Prostate gland (tissue), 2 donors: ENCODE data around the gene CELF4. TPM values are rescaled to one million over a fixed set of nuclear protein-coding genes. Genes with fewer than 3 reads are reported as not detected.
A peak's percentile ranks its signal among the peaks of the same experiment; 100 is the strongest.

Source experiments
- DNase-seq: peaks from one replicate; pipeline ENCODE4 v3.0.0-alpha.2; 2019; ENCODE audit warnings: low spot score
- H3K27ac ChIP-seq, 2 donors: fragments of 200-600 bp; sonication (generic); 2 replicates each; pipeline ENCODE4 v1.5.1; 2017 to 2019
- H3K27me3 ChIP-seq: fragments of 200-600 bp; sonication (generic); replicated peaks from 2 replicates; pipeline ENCODE4 v1.5.1; 2019; ENCODE audit not compliant: insufficient read depth
- H3K36me3 ChIP-seq, 2 donors: fragments of 200-600 bp; sonication (generic); 1 replicate in 1 of 2; 2 replicates in 1 of 2; pipeline versions ENCODE4 v1.5.1 to v1.8.1; 2017 to 2019
- H3K4me1 ChIP-seq: fragments of 200-600 bp; sonication (generic); replicated peaks from 2 replicates; pipeline ENCODE4 v1.5.1; 2019
- H3K4me3 ChIP-seq, 2 donors: fragments of 200-600 bp; sonication (generic); 2 replicates each; pipeline ENCODE4 v1.5.1; 2017 to 2019
- H3K9me3 ChIP-seq: fragments of 200-600 bp; sonication (generic); 2 replicates; pipeline ENCODE4 v1.5.1; 2017
- POLR2A ChIP-seq: fragments of 450-650 bp; IDR thresholded peaks from one replicate; pipeline ENCODE4 v1.6.1; 2016; ENCODE audit warnings: antibody characterized with exemption, mild to moderate bottlenecking
- POLR2AphosphoS5 ChIP-seq: sonication (generic); formaldehyde crosslinking; IDR thresholded peaks from one replicate; pipeline ENCODE4 v1.6.1; 2017; ENCODE audit warnings: antibody characterized with exemption
- WGBS: methylation state at CpG from one replicate; pipeline ENCODE4 v1.1.5; 2018; 5-methylcytosine and 5-hydroxymethylcytosine counted together
- intact Hi-C: fragments of 100-400 bp; cut with DNase I; formaldehyde crosslinking; loops from one replicate; pipeline ENCODE4 v1.14.2; 2022
- total RNA-seq, 2 donors: library from RNA; depleted of rRNA; stranded (reverse); fragments of >200 nt; gene quantifications; one replicate each; pipeline ENCODE4 v1.1.0, GENCODE V29; 2016
- TF ChIP-seq, protein P1 (sequence below), 4 experiments: fragments of 200-600 bp in 2 of 4; fragments of 450-650 bp in 2 of 4; sonication (generic) in 2 of 4; IDR thresholded peaks; 1 replicate in 3 of 4; 2 replicates in 1 of 4; pipeline ENCODE4 v1.5.1; 2016 to 2019; ENCODE audit warnings: antibody characterized with exemption in 4 of 4, mild to moderate bottlenecking in 2 of 4, moderate library complexity in 2 of 4

The CELF4 gene
- total RNA-seq, 2 donors from 2014 or later: 7.8 to 8.5 TPM

DNA sequence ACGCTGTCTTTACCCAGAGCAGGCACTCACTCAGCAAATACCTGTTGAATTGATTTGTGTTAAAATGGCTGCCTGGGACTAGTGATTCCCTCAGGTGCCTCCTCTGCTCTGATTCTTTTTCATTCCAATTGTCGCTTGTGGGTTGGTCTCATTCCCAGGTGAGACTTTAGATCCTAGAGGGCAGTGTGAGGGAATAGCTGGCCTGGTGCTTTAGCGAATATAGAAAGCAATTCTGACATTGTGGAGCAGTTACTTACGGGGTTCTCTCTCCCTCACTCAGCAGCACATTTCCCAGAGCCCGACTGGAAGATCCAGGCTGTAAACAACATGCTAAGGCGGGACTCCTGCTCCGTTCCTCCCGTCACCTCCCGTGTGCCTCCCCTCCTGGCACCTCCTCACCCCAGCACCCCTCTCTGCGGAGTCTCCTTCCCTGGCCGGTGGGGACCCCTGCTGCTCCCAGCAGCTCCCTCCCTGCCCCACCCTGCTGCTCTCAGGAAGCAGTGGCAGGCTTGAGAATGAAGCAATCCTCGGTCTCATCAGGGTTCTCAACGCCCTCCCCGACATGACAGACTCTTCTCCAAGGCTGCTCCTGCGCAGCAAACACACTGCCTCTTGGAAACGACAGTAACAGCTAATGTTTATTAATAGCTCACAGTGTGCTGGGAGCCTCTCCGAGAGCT is 26.9 kb downstream of the CELF4 start:
- Histone ChIP-seq H3K4me3 (no peak overlapping the region), H3K9me3 (no peaks in the 10 kb centered on the region), H3K36me3 (no peaks in the 10 kb centered on the region), H3K27ac (no peak overlapping the region), H3K4me1 (no peaks in the 10 kb centered on the region), H3K27me3 (peaks cover 3% of the 10 kb centered on the region)
- DNase-seq: no peak
- WGBS: 22% methylated on average over 17 of the region's 17 CpGs
- no peak for TF ChIP-seq POLR2A
- TF ChIP-seq, protein P1, sequence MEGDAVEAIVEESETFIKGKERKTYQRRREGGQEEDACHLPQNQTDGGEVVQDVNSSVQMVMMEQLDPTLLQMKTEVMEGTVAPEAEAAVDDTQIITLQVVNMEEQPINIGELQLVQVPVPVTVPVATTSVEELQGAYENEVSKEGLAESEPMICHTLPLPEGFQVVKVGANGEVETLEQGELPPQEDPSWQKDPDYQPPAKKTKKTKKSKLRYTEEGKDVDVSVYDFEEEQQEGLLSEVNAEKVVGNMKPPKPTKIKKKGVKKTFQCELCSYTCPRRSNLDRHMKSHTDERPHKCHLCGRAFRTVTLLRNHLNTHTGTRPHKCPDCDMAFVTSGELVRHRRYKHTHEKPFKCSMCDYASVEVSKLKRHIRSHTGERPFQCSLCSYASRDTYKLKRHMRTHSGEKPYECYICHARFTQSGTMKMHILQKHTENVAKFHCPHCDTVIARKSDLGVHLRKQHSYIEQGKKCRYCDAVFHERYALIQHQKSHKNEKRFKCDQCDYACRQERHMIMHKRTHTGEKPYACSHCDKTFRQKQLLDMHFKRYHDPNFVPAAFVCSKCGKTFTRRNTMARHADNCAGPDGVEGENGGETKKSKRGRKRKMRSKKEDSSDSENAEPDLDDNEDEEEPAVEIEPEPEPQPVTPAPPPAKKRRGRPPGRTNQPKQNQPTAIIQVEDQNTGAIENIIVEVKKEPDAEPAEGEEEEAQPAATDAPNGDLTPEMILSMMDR (IDR thresholded peaks at IDR 0.05): no peak
- no peak for TF ChIP-seq POLR2AphosphoS5
- intact Hi-C loops: loop anchor here (5.0 to 10.0 kb wide), 3 partner anchors 94 to 196 kb away; no protein-coding TSS in a partner anchor

DNA sequence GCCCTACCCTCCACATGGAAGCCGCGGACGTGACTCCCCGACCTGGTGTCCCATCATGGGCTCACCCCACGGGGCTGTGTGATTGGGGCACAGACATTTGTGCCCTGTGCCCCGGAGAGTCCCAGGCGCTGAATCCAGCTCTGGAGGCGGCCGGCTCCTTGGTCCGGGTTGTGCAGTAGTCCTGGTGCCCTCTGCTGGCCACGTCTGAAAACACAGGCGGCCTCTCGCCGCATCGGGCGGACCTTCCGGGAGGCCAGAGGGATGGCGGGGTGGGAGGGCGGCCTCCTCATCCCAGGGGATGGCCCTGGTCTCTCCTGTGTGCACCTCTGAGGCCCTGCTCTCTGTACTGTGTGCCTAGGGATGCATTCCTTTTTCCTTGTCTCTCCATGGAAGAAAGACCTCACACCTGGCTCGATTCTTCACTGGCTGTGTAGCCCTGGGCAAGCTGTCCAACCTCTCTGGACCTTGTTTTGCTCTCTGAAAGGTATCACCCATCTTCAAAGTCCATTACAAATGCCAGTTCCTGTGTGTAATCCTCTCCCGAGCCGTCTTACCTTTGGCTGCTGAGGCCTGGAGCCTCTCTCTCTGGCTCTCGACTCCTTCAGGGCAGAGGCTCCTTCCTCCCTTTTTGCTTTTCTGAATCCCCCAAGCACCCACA is 27.6 kb downstream of the CELF4 start:
- Histone ChIP-seq H3K4me3 (no peak overlapping the region), H3K27ac (no peak overlapping the region), H3K4me1 (no peaks in the 10 kb centered on the region), H3K27me3 (peaks cover 3% of the 10 kb centered on the region), H3K9me3 (no peaks in the 10 kb centered on the region), H3K36me3 (no peaks in the 10 kb centered on the region)
- peak; percentile 68 for DNase-seq
- intact Hi-C loops: loop anchor here (5.0 to 10.0 kb wide), 3 partner anchors 93 to 196 kb away; no protein-coding TSS in a partner anchor
- WGBS: 17% methylated on average over 23 of the region's 23 CpGs
- TF ChIP-seq, protein P1 (IDR thresholded peaks at IDR 0.05): peak; percentile 68 to 82 (median 70)
- no peak for TF ChIP-seq POLR2AphosphoS5

DNA sequence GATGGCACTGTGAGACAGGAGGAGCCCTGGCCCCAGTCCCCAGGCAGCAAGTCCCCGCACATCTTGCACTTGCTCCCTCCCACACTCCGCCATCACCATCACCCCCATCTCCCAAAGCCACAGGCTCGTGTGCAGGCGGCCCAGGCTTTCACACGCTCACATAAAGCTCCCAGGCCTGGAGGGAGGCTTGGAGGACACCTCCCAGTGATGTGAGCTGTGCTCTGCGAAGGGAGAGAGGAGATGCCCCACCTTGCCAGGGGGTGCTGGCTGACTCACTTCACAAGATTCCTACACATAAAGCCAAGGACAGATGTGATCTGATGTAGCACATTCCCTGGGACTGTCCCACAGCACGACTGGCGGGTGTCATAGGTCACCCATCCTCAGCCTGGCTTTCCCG is 28.9 kb downstream of the CELF4 start:
- WGBS: 81% methylated on average over 9 of the region's 9 CpGs
- TF ChIP-seq, protein P1 (IDR thresholded peaks at IDR 0.05): no peak
- TF ChIP-seq POLR2AphosphoS5: no peak
- TF ChIP-seq POLR2A: no peak
- no peak overlapping the region for H3K27ac ChIP-seq
- H3K4me1 ChIP-seq: no peaks in the 10 kb centered on the region
- H3K36me3 ChIP-seq: no peaks in the 10 kb centered on the region
- intact Hi-C loops: loop anchor here (5.0 to 10.0 kb wide), 3 partner anchors 92 to 194 kb away; no protein-coding TSS in a partner anchor
- no peak for DNase-seq
- H3K4me3 ChIP-seq: no peak overlapping the region
- H3K9me3 ChIP-seq: no peaks in the 10 kb centered on the region
- H3K27me3 ChIP-seq: peaks cover 3% of the 10 kb centered on the region

DNA sequence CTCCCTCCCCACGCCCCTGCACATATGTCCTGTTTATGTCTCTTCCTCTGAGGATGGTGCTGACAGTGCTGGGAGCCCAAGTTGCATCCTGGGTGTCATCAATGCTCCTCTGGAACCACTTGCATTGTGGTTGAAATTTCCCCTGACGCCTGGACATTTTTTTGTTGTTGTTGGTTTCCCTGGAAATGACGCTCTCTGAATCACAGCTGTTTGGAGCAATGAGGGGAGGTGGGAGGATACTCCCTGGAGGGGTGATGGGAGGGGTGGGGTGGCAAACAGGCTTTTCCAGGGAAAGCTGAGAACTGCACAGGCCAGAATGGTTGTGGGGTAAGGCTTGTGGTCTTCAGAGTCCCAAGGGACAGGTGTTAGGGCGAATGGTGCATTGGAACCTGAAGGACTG is 29.6 kb downstream of the CELF4 start:
- no peak overlapping the region for H3K4me3 ChIP-seq
- WGBS: 70% methylated on average over 4 of the region's 4 CpGs
- peaks cover 3% of the 10 kb centered on the region for H3K27me3 ChIP-seq
- H3K27ac ChIP-seq: no peak overlapping the region
- H3K36me3 ChIP-seq: no peaks in the 10 kb centered on the region
- TF ChIP-seq POLR2AphosphoS5 (no peak), POLR2A (no peak)
- TF ChIP-seq, protein P1 (IDR thresholded peaks at IDR 0.05): no peak
- intact Hi-C loops: loop anchor here (5.0 to 10.0 kb wide), 3 partner anchors 91 to 194 kb away; no protein-coding TSS in a partner anchor
- DNase-seq: no peak
- no peaks in the 10 kb centered on the region for H3K4me1 ChIP-seq
- no peaks in the 10 kb centered on the region for H3K9me3 ChIP-seq
